T1000 (cell line): ENCODE data around the gene NCKAP5.

Experiments
- DNase-seq: peaks from one replicate; lab custom pipeline; 2025; ENCODE audit warnings: mixed read lengths; lab: John Stamatoyannopoulos, UW

Gene NCKAP5

DNA sequence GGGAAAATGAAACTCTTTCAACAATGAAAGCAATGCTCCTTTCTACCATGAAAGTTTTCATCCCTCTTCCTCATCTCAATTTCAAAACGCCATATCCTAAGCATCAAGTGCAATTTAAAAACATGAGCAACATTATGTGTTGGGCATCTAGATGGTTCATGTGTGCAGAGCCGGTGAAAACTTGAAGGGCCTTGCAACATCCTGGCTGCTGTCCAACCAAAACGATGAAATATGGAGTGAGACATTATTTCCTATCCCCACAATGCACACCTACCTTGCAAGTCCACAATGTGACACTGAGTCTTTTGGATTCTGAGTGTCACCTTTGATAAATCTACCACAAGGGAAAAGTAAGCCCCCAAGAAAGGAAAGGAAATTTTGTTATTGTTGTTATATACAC lies 110.0 kb downstream of the NCKAP5 start:
- DNase-seq = no peak

GRCh38 chr2:133457861-133458260 lies 110.4 kb downstream of the NCKAP5 start:
- no peak for DNase-seq

- DNase-seq = no peak
Measured at GRCh38 chr2:133456971-133457370, 111.3 kb downstream of the NCKAP5 start.

DNA sequence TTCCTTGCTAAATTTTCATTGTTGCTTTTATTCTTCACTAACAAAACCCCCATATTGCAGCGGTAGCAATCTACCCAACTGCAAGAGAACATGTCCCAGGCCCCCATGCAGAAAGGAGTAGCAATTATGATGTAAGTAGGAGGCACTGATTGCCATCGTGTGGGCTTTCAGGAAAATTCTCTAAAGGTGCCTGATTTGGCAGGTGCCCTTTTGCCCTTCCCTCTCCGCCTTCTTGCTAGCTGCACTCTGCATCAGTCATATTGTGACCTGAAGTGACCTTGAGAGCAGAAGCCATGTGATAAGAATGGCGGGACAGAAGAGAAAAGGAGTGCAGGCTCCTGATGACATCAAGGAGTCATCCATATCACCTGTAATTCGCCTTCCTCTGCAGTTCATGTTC lies 112.1 kb downstream of the NCKAP5 start:
- no peak for DNase-seq

DNA sequence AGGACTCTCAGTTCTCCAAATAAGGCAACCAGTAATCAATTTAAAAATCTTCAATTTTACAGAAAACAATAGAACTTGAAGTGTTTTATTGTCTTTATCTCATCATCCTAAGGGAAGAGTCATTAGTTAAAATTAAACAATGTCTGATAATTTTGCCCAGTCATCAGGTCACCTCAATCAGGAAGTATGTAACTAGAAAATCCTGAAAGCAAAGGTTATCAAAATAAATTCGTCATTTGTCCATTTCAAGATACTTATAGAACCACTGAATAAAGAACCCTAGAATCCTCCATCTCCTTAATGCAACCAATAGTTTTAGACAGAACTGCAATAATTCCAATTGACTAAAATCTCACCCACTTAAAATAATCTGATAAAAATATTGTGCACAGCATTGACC lies 115.2 kb downstream of the NCKAP5 start:
- no peak for DNase-seq

GRCh38 chr2:133452583-133452982 lies 115.7 kb downstream of the NCKAP5 start:
- no peak for DNase-seq

- no peak for DNase-seq
Measured at GRCh38 chr2:133452146-133452545, 116.1 kb downstream of the NCKAP5 start.

DNA sequence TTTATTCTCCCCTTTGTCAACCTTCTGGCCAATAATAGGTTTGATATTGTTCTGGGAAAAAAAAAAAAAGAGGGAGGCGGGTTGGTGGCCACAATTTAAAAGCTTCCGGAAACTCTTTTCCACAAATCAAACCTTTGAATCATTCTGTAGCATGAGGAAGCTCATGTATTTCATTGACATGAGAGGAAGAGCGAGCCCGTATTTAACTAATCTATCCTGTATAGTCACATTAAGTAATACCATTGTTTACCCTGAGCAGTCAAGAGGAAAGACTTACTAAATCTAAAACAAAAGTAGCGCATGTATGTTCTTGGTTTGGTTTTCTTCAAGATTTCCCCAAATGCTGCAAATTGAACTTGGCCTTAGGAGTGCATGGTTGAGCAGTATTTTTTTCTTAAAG lies 120.1 kb downstream of the NCKAP5 start:
- no peak for DNase-seq

DNA sequence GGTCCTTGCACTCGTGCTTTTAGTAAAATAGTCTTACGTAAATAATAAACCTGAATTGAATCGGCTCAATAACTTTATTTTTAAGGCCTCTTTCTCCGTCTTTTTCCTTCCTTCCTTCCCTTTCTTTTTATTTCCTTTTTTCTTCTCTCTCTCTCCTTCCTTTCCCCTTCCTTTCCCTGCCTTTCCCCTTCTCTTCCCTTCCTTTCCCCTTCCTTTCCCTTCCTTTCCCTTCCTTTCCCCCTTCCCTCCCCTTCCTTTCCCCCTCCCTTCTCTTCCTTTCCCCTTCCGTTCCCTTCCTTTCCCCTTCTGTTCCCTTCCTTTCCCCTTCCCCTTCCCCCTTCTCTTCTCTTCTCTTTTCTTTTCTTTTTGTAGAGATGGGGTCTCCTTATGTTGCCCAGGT lies 121.0 kb downstream of the NCKAP5 start:
- no peak for DNase-seq

DNA sequence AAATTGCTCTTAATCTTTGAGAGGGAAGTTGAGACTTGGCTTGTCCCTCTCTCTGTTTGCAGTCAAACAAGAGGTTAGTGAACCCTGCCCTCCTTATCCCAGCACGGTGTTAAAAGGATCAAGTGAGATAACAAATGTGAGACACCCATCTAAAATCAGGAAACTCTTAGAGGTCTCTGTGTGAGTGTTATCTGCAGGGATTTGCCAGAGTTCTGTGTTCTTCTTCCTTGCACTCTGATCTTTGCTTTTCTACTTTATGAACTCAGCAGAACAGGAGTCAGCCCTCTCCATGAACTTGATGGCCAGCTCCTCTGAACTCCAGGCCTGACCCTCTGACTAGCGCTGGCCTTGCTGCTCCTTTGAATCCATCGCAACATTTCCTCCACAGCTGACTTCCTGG lies 123.8 kb downstream of the NCKAP5 start:
- DNase-seq = no peak

- no peak for DNase-seq
Measured at GRCh38 chr2:133442393-133442792, 125.9 kb downstream of the NCKAP5 start.

GRCh38 chr2:133439565-133439920 lies 128.7 kb downstream of the NCKAP5 start:
- DNase-seq = no peak

DNA sequence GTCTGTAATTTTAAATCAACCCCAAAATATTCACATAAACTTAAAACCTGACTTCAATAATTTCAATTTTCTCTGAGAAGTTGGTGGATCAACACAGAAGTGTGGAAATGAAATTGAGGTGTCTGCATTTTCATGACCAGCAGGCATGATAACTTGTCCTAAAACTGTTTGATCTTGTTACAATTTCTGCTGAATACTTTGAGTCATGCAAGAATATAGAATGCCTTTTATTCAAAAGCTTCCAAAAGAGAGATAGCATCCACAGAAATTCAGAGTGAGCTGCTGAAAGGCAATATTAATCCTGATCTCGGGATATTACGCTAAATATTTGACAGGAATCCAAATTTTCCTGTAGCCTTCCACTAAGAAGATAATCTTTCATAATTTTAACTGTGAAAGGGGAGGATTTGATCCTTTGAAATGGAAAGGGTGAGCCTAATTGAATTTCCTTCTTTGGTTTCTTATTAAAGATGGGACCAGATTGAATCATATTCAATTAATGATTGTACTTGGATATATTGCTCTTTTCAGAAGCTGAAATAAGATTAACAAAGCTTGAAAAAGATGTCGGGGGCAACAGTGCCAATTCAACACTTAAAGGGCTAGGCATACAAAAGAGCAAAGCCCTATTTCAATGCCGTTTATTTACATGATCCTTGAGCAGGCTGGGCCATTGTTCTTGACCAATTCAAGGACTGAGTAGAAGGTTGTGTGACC lies 129.3 kb downstream of the NCKAP5 start:
- DNase-seq = no peak

- no peak for DNase-seq
Measured at GRCh38 chr2:133438026-133438425, 130.2 kb downstream of the NCKAP5 start.

DNA sequence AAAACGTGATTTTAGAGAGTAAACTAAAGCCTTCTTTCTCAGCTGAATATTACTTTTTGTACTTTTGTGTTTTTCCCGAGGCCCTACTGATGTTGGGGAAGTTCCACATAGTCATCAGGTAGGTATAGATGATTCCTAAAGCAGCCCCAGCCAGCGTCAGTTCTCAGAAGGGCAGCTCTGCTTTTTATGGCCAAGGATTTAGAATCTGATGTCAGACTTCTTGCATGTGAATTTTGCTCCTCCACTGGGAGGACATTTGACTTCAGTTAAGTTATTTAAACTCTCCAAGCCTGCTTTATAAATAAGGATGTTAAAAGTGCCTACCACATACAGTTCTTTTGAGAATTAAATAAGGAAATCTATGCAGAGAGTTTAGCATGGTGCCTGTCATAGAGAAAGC lies 130.8 kb downstream of the NCKAP5 start:
- no peak for DNase-seq

DNA sequence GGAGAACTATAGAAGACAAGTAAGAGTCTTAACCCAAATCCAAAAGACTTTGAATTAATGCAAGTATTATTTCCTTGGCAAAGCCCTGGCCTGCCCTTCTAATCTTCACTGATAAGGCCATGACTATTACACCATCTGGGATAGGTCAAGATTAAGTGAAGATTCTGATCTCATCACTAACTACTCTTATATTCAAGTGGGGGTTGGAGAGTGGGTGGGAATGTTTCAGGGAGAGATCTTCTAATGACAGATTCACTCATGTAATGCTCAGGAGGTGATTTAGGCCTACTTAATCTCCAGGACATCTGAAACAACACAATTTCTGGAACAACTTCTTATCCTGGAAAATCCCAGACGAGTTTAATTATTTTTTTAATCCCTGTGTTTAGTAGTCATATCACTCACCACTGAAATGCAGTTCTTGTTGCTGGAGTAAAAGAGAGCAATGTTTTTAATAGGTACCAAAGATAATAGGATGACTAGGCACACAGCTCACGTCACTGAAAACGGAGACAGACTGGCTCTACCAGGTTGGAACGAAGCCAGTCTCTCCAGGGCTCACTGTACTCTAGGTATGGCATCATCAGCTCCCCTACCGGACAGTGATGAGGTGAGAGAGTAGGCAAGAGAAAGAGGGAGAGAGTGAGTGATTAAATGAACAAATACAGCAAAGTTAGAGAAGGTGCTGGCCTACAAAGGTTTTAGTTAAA lies 133.1 kb downstream of the NCKAP5 start:
- peak; percentile 64 for DNase-seq

DNA sequence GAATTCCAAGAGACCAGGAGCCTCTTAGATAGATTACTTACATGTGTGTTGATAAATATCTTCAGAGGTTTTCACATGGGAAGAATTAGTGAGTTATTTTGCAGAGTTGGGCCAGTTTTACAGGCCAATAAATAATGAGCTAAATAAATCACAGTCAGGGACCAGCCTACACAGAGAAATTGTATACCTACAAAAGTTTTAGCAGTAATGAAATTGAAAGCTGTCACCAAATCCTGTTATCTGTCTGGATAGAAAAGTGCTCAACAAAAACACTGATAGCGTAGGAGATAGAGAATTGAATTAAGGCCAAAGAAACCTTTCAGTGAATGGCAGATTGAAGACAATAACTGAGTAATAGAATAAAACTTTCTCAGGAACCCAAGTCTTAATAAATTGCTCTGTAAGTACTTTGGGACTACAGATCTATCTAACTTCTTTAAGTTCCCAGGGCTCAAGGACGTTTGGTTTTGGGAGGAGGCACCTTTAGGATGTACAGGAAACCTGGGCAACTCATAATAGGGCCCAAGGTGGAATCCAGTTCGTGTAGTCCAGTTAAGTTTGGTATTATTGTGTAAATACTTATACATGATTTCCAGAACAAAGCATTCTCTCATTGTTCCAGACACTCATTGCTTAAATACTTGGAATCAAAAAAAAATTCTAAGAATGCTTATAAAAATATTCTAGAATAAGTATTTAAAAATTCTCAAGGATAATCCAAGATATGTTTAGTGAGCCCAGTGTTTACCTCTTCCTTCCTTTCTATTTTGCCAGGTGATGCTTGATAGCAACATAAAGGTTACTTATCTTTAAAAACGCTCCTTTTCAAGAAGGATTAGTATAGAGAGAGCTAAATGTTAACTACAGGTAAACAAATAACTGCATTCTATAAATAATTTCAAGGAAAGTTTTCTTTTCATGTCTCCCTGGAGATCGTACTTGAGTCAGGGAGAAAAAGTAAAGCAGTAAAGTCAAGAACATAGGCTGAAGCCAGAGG lies 134.5 kb downstream of the NCKAP5 start:
- no peak for DNase-seq

- no peak for DNase-seq
Measured at GRCh38 chr2:133432778-133433177, 135.5 kb downstream of the NCKAP5 start.

- DNase-seq = no peak
Measured at GRCh38 chr2:133431289-133431688, 137.0 kb downstream of the NCKAP5 start.

- DNase-seq = no peak
Measured at GRCh38 chr2:133426791-133427190, 141.5 kb downstream of the NCKAP5 start.

- no peak for DNase-seq
Measured at GRCh38 chr2:133425612-133426011, 142.7 kb downstream of the NCKAP5 start.

GRCh38 chr2:133424876-133425275 lies 143.4 kb downstream of the NCKAP5 start:
- DNase-seq = no peak

DNA sequence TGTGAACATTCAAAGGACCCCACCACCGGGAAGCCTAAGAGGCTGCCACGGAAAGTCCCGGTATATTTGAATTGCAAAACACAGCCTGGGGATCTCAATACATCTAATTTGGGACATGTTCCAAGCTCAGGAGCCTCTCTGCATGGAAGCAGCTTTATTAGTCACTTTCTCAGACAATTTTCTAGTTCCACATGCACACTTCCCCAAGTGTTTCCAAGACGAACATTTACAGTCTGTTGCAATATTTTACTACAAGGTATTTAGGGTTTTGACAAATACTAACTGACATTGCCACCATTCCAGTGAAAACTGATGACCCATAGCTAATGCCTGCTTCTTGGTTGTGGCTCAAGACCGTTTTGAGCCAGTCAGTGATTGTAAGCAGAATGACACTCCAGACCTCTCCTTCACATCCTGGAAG lies 145.3 kb downstream of the NCKAP5 start:
- no peak for DNase-seq
